ENCODE measurements around the gene HDAC10.

DNA sequence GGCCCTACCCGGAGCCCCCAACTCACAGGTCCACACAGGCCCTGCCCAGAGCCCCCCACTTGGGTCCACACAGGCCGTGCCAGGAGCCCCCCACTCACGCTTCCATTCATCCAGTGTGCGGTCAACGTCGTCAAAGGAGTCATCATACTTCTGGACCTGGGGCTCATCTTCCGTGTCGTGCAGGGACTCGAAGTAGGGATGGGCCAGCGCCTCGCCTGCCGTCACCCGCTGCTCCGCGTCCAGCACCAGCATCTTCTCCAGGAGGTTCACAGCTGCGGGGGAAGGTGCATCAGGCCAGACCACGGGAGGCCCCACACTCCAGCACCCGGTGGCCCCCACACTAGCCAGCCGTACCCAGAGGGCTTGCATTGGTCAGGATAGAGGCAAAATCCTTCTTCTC lies 4.0 kb upstream of the HDAC10 start:
- TF ChIP-seq, protein P1, sequence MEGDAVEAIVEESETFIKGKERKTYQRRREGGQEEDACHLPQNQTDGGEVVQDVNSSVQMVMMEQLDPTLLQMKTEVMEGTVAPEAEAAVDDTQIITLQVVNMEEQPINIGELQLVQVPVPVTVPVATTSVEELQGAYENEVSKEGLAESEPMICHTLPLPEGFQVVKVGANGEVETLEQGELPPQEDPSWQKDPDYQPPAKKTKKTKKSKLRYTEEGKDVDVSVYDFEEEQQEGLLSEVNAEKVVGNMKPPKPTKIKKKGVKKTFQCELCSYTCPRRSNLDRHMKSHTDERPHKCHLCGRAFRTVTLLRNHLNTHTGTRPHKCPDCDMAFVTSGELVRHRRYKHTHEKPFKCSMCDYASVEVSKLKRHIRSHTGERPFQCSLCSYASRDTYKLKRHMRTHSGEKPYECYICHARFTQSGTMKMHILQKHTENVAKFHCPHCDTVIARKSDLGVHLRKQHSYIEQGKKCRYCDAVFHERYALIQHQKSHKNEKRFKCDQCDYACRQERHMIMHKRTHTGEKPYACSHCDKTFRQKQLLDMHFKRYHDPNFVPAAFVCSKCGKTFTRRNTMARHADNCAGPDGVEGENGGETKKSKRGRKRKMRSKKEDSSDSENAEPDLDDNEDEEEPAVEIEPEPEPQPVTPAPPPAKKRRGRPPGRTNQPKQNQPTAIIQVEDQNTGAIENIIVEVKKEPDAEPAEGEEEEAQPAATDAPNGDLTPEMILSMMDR (IDR thresholded peaks at IDR 0.05 in 8 of 11, conservative IDR thresholded peaks at IDR 0.05 in 3 of 11) = no peak
- TF ChIP-seq POLR2A (IDR thresholded peaks at IDR 0.05) = no peak
- TF ChIP-seq POLR2AphosphoS5 (IDR thresholded peaks at IDR 0.05) = no peak
